ENCODE results near the gene TECR. TPM values are rescaled to one million over a fixed set of nuclear protein-coding genes. Genes with fewer than 3 reads are reported as not detected.

The TECR gene, protein sequence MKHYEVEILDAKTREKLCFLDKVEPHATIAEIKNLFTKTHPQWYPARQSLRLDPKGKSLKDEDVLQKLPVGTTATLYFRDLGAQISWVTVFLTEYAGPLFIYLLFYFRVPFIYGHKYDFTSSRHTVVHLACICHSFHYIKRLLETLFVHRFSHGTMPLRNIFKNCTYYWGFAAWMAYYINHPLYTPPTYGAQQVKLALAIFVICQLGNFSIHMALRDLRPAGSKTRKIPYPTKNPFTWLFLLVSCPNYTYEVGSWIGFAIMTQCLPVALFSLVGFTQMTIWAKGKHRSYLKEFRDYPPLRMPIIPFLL
- total RNA-seq (2014; rRNA removed; shearing (Covaris generic)) = 43.9 and 56.9 TPM in 2 replicates

DNA sequence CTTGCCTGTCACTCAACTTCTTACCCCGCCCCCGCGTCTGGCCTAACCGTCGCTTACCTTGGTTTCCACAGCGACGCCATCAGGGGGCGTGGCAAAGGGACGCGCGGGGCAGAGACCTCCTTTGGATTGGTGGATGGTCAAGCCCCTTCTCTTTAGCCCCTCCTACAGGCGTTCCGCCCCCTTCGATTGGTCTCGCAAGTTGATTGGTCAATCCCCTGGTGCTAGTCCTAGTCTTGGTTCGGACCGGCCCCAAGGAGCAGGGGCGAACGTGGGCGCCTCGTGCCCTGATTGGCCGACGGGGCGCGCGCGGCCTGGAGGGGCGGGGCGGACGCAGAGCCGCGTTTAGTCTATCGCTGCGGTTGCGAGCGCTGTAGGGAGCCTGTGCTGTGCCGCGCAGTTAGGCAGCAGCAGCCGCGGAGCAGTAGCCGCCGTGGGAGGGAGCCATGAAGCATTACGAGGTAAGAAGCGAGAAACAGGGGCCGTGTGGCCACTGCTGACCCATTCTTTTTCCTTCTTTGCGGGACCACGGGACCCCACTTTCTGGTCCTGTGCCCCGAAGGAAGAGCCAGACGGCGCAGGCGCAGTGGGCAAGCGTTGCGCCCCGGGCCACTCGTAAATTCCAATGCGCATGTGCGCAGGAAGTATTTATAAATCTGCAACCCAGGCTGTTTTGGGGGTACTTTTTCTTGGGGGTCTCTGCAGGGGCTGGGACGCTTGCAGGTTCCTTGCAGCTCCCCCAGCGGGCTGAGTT, at the start of gene TECR:
Gene TECR (plus strand): TSS at position 341 of the 751 bp plus-strand sequence. CDS start 103 bp downstream, at position 444.
- Histone ChIP-seq H3K27me3 (replicated peaks) (no peaks in the 10 kb centered on the region), H3K36me3 (no peaks in the 10 kb centered on the region; the same call in 1 of the 2 replicates), H3K27ac (peak within 1 kb of the TSS; percentile 40), H3K4me1 (replicated peaks) (peaks cover 10% of the 10 kb centered on the region; the same call in 1 of the 2 replicates), H3K9me3 (replicated peaks) (no peaks in the 10 kb centered on the region), H3K4me3 (peak within 1 kb of the TSS; percentile 62)
- DNase-seq (ENCODE audit: low read depth in 1 of 2, low spot score in 2 of 2) = peak; percentile 100

DNA sequence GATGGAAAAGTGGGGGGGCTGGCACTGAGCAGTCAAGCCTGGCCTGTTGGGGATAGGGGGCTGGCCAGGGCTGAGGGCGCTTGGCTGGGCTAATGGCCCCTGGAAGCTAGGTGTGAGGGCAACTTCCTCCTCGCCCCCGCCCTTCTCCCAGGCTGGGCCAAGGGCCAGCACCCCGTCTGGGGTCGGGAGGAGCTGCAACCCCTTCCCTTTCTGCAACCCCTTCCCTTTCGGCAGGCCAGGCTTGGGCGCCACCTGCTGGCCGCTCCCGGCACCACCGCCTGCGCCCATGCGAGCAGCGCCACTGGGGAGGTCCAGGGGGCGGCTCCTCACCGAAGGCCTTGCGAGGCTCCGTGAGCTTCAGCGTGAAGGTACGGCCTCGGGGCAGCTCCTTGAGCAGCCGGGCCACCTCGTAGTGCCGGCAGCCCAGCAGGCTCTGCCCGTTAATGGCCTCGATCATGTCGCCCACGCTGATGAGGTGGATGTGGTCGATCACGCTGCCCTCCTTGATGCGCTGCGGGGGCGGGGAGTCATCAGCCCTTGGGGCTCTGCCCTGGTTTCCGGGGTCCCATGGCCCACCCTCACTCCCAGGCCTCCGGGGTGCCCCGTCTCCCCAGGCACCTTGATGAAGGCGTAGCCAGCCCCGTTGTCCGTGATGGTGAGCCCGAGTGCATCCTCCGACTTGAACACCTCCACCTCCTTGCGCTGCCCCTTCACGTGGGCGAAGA, 49.3 kb upstream of the TECR start:
- no peaks in the 10 kb centered on the region for H3K9me3 ChIP-seq (replicated peaks)
- H3K27me3 ChIP-seq (replicated peaks) = peaks cover under 1% of the 10 kb centered on the region; the same call in 1 of the 2 replicates
- DNase-seq (ENCODE audit: low read depth in 1 of 2, low spot score in 2 of 2) = no peak
- H3K4me3 ChIP-seq = no peak overlapping the region
- peaks cover 9% of the 10 kb centered on the region for H3K4me1 ChIP-seq (replicated peaks)
- H3K27ac ChIP-seq = no peak overlapping the region
- peaks cover 69% of the 10 kb centered on the region for H3K36me3 ChIP-seq

- H3K27me3 ChIP-seq (replicated peaks) = no peaks in the 10 kb centered on the region
- H3K4me1 ChIP-seq (replicated peaks) = peaks cover 4% of the 10 kb centered on the region
- peaks cover 70% of the 10 kb centered on the region for H3K36me3 ChIP-seq
- H3K9me3 ChIP-seq (replicated peaks) = no peaks in the 10 kb centered on the region
- no peak for DNase-seq (ENCODE audit: low read depth in 1 of 2, low spot score in 2 of 2)
- H3K4me3 ChIP-seq = no peak overlapping the region
- H3K27ac ChIP-seq = no peak overlapping the region
Measured at GRCh38 chr19:14480700-14481079, 48.7 kb upstream of the TECR start.

DNA sequence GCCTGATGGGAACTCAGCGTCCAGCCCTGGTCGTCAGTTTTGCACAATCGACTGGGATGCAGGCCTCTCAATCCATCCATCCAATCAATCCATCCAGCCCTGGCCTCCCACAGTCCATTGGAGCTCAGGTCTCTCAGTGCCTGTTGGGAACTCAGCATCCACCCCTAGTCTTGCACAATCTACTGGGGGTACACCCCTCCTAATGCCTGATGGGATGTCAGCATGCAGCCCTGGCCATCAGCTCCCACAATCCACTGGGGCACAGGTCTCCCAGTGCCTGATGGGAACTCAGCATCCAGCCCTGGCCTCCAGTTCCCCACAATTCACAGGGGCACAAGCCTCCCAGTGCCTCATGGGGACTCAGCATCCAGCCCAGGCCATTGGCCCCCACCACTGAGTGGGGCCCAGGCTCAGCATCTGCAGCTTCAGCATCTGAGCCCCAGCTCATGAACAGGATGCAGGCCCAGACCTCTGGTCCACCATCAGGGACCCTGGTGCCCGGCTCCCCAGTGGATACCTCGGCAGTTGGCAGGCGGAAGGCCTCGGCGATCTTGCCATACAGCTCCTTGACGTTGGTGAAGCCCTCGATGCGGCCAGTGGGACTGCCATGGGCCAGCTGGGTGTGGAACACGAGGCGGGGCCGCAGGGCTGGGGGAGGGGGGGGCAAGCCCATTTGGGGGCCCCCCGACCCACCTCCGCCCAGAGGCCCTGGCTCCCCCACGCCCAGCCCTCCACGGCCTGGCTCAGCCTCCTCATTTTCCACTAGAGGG, 47.0 kb upstream of the TECR start:
- Histone ChIP-seq H3K4me1 (replicated peaks) (no peaks in the 10 kb centered on the region), H3K27me3 (replicated peaks) (no peaks in the 10 kb centered on the region), H3K4me3 (no peak overlapping the region), H3K36me3 (peaks cover 79% of the 10 kb centered on the region), H3K27ac (no peak overlapping the region), H3K9me3 (replicated peaks) (no peaks in the 10 kb centered on the region)
- no peak for DNase-seq (ENCODE audit: low read depth in 1 of 2, low spot score in 2 of 2)

GRCh38 chr19:14487370-14488125, 41.8 kb upstream of the TECR start:
- Histone ChIP-seq H3K27ac (no peak overlapping the region), H3K4me3 (no peak overlapping the region), H3K36me3 (peaks cover 73% of the 10 kb centered on the region), H3K4me1 (replicated peaks) (no peaks in the 10 kb centered on the region), H3K9me3 (replicated peaks) (no peaks in the 10 kb centered on the region), H3K27me3 (replicated peaks) (no peaks in the 10 kb centered on the region)
- DNase-seq (ENCODE audit: low read depth in 1 of 2, low spot score in 2 of 2) = no peak

DNA sequence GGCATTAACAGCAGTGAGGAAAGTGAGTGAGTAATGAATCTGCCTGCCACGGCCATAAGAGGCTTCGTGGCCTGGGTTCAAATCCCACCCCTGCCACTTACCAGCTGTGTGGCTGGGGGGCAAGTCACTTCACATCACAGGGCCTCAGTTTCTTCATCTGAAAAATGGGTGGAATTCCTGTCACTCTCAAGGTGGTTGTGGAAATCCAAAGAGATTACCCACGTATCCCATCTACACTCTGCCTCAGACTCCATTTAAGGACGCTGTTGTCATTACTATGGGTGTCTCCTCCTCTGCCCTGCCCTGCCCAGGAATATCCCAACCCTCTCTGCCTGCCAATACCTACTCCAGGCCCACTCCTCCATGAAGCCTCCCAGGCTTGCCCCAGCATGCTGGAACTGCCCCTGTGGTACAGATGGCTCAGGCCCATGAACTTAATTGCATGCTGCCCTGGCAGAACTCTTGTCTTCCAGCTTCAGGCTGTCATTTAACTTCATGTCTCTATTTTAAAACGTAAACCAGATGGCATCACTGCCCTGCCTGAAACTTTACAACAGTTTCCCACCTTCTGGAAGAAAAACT, 36.5 kb upstream of the TECR start:
- Histone ChIP-seq H3K4me1 (replicated peaks) (peaks cover 18% of the 10 kb centered on the region), H3K27me3 (replicated peaks) (no peaks in the 10 kb centered on the region), H3K9me3 (replicated peaks) (no peaks in the 10 kb centered on the region), H3K27ac (no peak overlapping the region), H3K36me3 (peaks cover 58% of the 10 kb centered on the region), H3K4me3 (no peak overlapping the region)
- DNase-seq (ENCODE audit: low read depth in 1 of 2, low spot score in 2 of 2) = no peak

- no peak overlapping the region for H3K27ac ChIP-seq
Measured at GRCh38 chr19:14494411-14494810, 35.0 kb upstream of the TECR start.

DNA sequence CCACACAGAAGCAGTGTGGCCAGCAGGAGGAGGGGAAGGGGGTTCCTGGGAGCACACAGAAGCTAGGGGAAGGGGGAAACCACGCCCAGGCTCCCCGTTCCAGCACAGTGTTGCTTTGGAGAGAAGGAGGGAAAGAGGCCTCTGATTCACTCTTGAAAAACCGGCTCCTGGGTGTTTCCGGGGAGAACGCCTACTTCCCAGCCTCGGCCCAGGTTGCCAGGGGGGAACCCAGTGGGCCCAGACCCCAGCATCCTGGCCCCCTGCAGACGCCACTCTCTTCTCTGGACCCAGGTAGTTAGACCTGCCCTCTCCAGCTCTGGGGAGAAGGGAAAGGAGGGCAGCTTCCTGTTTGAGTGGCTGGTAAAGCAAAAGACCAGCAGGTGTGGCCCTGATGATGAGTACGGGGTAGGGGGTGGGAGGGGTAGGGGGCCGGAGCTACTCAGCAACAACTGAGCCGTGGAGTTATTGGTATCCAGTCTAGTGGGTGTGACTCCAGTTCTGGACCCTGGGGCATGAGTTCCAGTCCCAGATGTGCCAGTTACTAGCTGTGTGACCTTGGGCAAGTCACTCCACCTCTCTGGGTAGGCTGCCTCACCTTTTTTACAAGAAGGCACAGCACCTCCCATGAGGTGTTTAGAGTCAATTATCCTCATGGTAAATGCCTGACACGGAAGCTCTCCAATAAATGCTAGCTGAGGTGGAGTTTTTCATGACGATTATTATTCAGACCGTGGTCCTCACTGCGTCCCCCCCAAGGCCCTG, 34.3 kb upstream of the TECR start:
- Histone ChIP-seq H3K36me3 (peaks cover 39% of the 10 kb centered on the region), H3K27ac (no peak overlapping the region), H3K27me3 (replicated peaks) (no peaks in the 10 kb centered on the region), H3K4me3 (peak overlapping the region; percentile 54), H3K9me3 (replicated peaks) (no peaks in the 10 kb centered on the region), H3K4me1 (replicated peaks) (peaks cover 18% of the 10 kb centered on the region)
- no peak for DNase-seq (ENCODE audit: low read depth in 1 of 2, low spot score in 2 of 2)

More at GRCh38 chr19:14494411-14494810, 35.0 kb upstream of the TECR start:
- no peak for DNase-seq (ENCODE audit: low read depth in 1 of 2, low spot score in 2 of 2)
- H3K4me1 ChIP-seq (replicated peaks) = peaks cover 18% of the 10 kb centered on the region
- no peaks in the 10 kb centered on the region for H3K9me3 ChIP-seq (replicated peaks)
- peak overlapping the region; percentile 54 for H3K4me3 ChIP-seq
- H3K27me3 ChIP-seq (replicated peaks) = no peaks in the 10 kb centered on the region
- H3K36me3 ChIP-seq = peaks cover 46% of the 10 kb centered on the region

DNA sequence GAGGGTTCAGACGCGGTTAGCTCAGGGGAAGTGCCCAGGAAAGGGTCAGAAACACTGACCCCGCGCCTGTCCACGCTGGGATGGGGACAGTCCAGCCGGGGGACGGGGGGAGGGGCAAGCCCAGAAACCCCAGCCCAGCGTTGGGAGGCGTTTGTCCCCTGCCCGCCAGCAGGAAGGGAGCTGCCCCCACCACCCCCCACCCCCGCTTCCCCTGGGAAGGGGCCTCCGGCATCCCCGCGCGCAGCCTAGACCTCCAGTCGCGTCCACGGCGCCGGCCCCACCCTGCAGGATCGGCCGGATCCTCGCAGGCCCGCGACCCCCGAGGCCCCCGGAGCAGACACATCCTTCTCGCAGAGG, 33.7 kb upstream of the TECR start:
- DNase-seq (ENCODE audit: low read depth in 1 of 2, low spot score in 2 of 2) = no peak
- H3K36me3 ChIP-seq = peaks cover 34% of the 10 kb centered on the region
- peaks cover 18% of the 10 kb centered on the region for H3K4me1 ChIP-seq (replicated peaks)
- H3K27me3 ChIP-seq (replicated peaks) = no peaks in the 10 kb centered on the region
- H3K27ac ChIP-seq = no peak overlapping the region
- H3K9me3 ChIP-seq (replicated peaks) = no peaks in the 10 kb centered on the region
- H3K4me3 ChIP-seq = peak overlapping the region; percentile 54

GRCh38 chr19:14496029-14496833, 33.2 kb upstream of the TECR start, which contains the start of gene GIPC1:
GIPC1 (minus strand) TSS chr19:14496127; CDS start chr19:14482976, 13,151 bp downstream.
- Histone ChIP-seq H3K9me3 (replicated peaks) (no peaks in the 10 kb centered on the region), H3K36me3 (peaks cover 31% of the 10 kb centered on the region), H3K4me3 (peak within 1 kb of the TSS; percentile 54), H3K27me3 (replicated peaks) (no peaks in the 10 kb centered on the region), H3K27ac (no peak within 1 kb of the TSS), H3K4me1 (replicated peaks) (peaks cover 18% of the 10 kb centered on the region)
- DNase-seq (ENCODE audit: low read depth in 1 of 2, low spot score in 2 of 2) = peak; percentile 98 to 99

DNA sequence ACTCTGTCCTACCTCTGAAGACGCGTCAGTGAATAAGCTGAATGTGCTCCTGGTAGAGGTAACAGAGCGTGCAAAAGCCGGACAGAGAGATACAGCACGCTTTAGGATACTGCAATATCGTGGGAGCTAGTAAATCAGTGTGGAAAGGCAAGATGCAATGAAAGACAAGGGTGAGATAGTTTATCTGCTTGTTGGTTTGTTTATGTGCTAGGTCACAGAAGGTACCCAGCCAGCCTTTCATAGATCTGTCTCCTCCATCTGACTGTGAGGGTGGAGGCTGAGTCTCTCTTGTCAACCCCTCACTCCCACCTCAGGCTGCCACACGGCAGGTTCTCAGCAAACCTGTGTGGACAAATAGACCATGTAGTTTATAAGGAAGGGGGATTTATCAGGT, 32.6 kb upstream of the TECR start:
- H3K9me3 ChIP-seq (replicated peaks) = no peaks in the 10 kb centered on the region
- H3K36me3 ChIP-seq = peaks cover 25% of the 10 kb centered on the region
- no peak overlapping the region for H3K27ac ChIP-seq
- no peaks in the 10 kb centered on the region for H3K27me3 ChIP-seq (replicated peaks)
- peaks cover 18% of the 10 kb centered on the region for H3K4me1 ChIP-seq (replicated peaks)
- no peak overlapping the region for H3K4me3 ChIP-seq
- DNase-seq (ENCODE audit: low read depth in 1 of 2, low spot score in 2 of 2) = no peak
